Ascending aorta (tissue), 2 donors: ENCODE measurements around the gene USP6NL. TPM values are rescaled to one million over a fixed set of nuclear protein-coding genes. Genes with fewer than 3 reads are reported as not detected.
"Not testable (repeated sequence)": the region's sequence is repeated elsewhere in the genome, so short reads cannot be mapped to it uniquely, and the experiment has no call there.

Experiments used
- DNase-seq, 2 donors: peaks; one replicate each; pipeline ENCODE4 v3.0.0-alpha.2; 2019; ENCODE audit warnings: low spot score in 2 of 2
- H3K27ac ChIP-seq, 2 donors: fragments of 200-600 bp; sonication (generic); one replicate each; pipeline ENCODE4 v1.5.1; 2016 to 2017; ENCODE audit warnings: mild to moderate bottlenecking in 1 of 2
- H3K27me3 ChIP-seq: fragments of 200-600 bp; sonication (generic); one replicate; pipeline ENCODE4 v1.5.1; 2017
- H3K36me3 ChIP-seq, 2 donors: fragments of 200-600 bp; sonication (generic); one replicate each; pipeline ENCODE4 v1.5.1; 2016
- H3K4me1 ChIP-seq, 2 donors: fragments of 200-600 bp; sonication (generic); one replicate each; pipeline ENCODE4 v1.5.1; 2016 to 2017; ENCODE audit warnings: mild to moderate bottlenecking in 1 of 2
- H3K4me3 ChIP-seq, 2 donors: fragments of 200-600 bp; sonication (generic); one replicate each; pipeline ENCODE4 v1.5.1; 2016 to 2017; ENCODE audit warnings: mild to moderate bottlenecking in 1 of 2
- H3K9me3 ChIP-seq, 2 donors: fragments of 200-600 bp; sonication (generic); one replicate each; pipeline ENCODE4 v1.5.1; 2016
- intact Hi-C: fragments of 100-400 bp; cut with DNase I; formaldehyde crosslinking; loops from one replicate; pipeline ENCODE4 v1.15.1; 2023
- total RNA-seq: library from RNA; depleted of rRNA; stranded (reverse); fragments of >200 nt; gene quantifications from one replicate; pipeline ENCODE4 v1.1.0, GENCODE V29; 2016
- TF ChIP-seq, protein P1 (sequence below), 3 experiments: fragments of 200-600 bp in 2 of 3; fragments of 450-650 bp in 1 of 3; sonication (generic) in 2 of 3; IDR thresholded peaks; one replicate each; pipeline ENCODE4 v1.5.1; 2016 to 2019; ENCODE audit warnings: antibody characterized with exemption in 3 of 3, mild to moderate bottlenecking in 1 of 3, moderate library complexity in 1 of 3

USP6NL gene
- total RNA-seq, 1 donor from 2014 or later, result 20.5 TPM

DNA sequence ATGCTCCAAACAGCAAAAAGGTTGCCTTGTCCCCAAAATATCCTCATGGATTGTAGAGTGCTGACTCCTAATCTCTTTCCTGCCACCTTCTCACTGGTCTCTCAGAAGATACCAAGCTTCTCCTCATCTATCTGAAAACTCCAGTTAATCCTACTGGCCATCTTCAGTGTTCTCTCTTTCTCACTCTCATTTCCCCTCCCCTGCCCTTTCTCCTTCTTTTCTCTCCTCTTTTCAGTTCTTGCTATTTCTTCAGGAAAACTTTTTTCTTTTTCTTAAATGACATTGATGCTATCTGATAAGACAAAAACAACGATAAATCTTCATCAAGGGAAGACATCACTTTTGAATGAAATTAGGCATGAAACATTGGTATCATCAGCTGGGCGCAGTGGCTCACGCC lies 109.8 kb downstream of the USP6NL start:
- Histone ChIP-seq H3K4me3 (no peak overlapping the region), H3K9me3 (no peaks in the 10 kb centered on the region), H3K36me3 (no peaks in the 10 kb centered on the region), H3K27me3 (no peaks in the 10 kb centered on the region), H3K27ac (no peak overlapping the region), H3K4me1 (no peaks in the 10 kb centered on the region)
- TF ChIP-seq, protein P1, sequence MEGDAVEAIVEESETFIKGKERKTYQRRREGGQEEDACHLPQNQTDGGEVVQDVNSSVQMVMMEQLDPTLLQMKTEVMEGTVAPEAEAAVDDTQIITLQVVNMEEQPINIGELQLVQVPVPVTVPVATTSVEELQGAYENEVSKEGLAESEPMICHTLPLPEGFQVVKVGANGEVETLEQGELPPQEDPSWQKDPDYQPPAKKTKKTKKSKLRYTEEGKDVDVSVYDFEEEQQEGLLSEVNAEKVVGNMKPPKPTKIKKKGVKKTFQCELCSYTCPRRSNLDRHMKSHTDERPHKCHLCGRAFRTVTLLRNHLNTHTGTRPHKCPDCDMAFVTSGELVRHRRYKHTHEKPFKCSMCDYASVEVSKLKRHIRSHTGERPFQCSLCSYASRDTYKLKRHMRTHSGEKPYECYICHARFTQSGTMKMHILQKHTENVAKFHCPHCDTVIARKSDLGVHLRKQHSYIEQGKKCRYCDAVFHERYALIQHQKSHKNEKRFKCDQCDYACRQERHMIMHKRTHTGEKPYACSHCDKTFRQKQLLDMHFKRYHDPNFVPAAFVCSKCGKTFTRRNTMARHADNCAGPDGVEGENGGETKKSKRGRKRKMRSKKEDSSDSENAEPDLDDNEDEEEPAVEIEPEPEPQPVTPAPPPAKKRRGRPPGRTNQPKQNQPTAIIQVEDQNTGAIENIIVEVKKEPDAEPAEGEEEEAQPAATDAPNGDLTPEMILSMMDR (IDR thresholded peaks at IDR 0.05), result no peak
- intact Hi-C loops, result no loop called here
- DNase-seq, result no peak

DNA sequence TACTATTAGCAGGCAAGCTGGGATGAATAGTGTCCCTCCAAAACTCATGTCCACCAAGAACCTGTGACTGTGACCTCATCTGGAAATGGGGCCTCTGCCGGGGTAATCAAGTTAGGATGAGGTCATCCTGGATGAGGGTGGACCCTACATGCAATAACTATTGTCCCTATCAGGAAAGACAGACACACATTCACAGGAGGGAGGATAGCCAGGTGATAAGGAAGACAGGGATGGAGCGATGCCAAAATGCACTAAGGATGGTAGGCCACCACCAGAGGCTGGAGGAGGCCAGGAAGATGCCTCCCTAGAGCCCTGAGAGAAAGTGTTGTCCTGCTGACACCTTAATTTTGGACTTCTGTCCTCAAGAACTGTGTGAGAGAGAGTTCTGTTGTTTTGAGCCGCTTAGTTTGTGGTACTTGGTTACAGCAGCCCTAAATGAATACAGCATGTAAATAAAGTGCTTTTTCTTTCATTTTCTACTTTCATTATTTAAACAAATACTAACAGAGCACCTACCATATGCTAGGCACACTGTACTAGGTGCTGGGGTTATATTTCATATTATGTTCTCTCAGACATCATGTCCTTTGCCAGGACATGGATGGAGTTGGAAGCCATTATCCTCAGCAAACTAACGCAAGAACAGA lies 111.9 kb downstream of the USP6NL start:
- H3K4me1 ChIP-seq, result no peaks in the 10 kb centered on the region
- H3K4me3 ChIP-seq, result no peak overlapping the region
- H3K9me3 ChIP-seq, result no peaks in the 10 kb centered on the region
- H3K27me3 ChIP-seq, result no peaks in the 10 kb centered on the region
- TF ChIP-seq, protein P1 (IDR thresholded peaks at IDR 0.05), result no peak
- no peaks in the 10 kb centered on the region for H3K36me3 ChIP-seq
- no peak overlapping the region for H3K27ac ChIP-seq
- intact Hi-C loops, result no loop called here
- DNase-seq, result no peak

DNA sequence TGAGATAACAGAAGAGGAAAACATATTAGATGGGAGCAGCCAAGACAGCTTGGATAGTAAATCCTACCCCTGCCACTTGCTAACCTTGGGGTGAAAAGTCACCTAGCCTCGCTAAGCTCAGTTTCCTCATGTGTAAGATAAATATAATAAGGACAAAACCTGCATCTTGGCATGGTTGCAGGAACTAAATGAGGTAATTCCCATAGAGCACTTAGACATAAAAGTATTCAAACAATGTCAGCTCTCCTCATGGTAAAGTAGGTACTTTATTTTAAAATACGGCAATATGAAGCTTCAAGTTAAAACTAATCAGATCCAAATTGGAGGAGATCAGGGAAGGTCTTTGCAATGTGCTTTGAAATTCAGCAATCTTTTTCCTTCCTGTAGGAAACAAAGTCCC lies 113.1 kb downstream of the USP6NL start:
- Histone ChIP-seq H3K27me3 (no peaks in the 10 kb centered on the region), H3K27ac (no peak overlapping the region), H3K36me3 (no peaks in the 10 kb centered on the region), H3K4me1 (no peaks in the 10 kb centered on the region), H3K4me3 (no peak overlapping the region), H3K9me3 (no peaks in the 10 kb centered on the region)
- no peak for DNase-seq
- intact Hi-C loops, result no loop called here
- TF ChIP-seq, protein P1 (IDR thresholded peaks at IDR 0.05), result no peak

DNA sequence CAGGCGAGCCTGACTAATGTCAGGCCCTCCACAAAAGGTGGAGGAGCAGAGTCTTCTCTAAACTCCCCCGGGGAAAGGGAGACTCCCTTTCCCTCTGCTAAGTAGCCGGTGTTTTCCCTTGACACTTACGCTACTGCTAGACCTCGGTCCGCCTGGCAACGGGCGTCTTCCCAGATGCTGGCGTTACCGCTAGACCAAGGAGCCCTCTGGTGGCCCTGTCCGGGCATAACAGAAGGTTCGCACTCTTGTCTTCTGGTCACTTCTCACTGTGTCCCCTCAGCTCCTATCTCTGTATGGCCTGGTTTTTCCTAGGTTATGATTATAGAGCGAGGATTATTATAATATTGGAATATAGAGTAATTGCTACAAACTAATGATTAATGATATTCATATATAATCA lies 116.5 kb downstream of the USP6NL start:
- H3K4me3 ChIP-seq, H3K9me3 ChIP-seq, H3K27me3 ChIP-seq, H3K27ac ChIP-seq, H3K4me1 ChIP-seq, H3K36me3 ChIP-seq, DNase-seq, intact Hi-C loops: not testable (repeated sequence)
- TF ChIP-seq, protein P1 (IDR thresholded peaks at IDR 0.05), result peak; percentile 41 to 61 (median 45)

DNA sequence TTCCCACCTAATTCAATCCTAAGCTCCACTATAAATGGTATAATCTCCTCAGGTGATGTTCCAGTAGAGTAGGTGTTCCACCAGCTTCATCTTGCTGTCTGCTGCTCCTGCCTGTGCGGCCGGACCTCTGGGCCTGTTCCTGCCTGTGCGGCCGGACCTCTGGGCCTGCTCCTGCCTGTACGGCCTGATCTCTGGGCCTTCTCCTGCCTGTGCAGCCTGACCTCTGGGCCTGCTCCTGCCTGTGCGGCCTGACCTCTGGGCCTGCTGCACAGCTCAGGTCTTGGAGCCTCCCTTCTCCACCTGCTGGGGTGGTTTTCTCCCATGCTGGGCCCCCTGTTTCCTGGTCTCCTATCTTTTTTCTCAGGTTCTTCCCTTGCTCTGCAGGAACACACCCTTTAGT lies 117.8 kb downstream of the USP6NL start:
- intact Hi-C loops, result no loop called here
- no peaks in the 10 kb centered on the region for H3K4me1 ChIP-seq
- H3K9me3 ChIP-seq, result no peaks in the 10 kb centered on the region
- H3K27ac ChIP-seq, result no peak overlapping the region
- H3K27me3 ChIP-seq, result no peaks in the 10 kb centered on the region
- H3K4me3 ChIP-seq, result no peak overlapping the region
- TF ChIP-seq, protein P1 (IDR thresholded peaks at IDR 0.05), result no peak
- no peak for DNase-seq
- peaks cover 4 to 10% of the 10 kb centered on the region in 2 donors for H3K36me3 ChIP-seq

DNA sequence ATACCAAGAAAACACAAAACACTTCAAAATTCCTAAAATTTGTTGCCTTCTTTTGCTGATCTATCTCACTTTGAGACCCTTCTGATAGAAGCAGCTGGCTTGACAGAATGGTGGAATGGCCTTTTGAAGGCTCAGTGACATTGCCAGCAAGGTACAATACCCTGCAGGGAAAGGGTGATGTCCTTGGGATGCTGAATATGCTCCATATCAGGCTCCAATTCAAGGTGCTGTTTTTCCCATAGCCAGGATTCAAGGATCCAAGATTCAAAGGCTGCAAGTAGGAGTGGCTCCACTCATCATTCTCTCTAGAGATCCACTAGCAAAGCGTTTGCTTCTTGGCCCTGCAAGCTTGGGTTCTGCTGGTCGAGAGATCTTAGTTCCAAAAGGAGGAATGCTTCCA lies 120.4 kb downstream of the USP6NL start:
- H3K4me1 ChIP-seq, result no peaks in the 10 kb centered on the region
- H3K27ac ChIP-seq, result no peak overlapping the region
- TF ChIP-seq, protein P1 (IDR thresholded peaks at IDR 0.05), result no peak
- peaks cover 4 to 12% of the 10 kb centered on the region in 2 donors for H3K36me3 ChIP-seq
- no peaks in the 10 kb centered on the region for H3K27me3 ChIP-seq
- intact Hi-C loops, result no loop called here
- no peaks in the 10 kb centered on the region for H3K9me3 ChIP-seq
- H3K4me3 ChIP-seq, result no peak overlapping the region
- DNase-seq, result no peak
